ENCODE data around the gene WNT5A. TPM values are rescaled to one million over a fixed set of nuclear protein-coding genes. Genes with fewer than 3 reads are reported as not detected.

WNT5A gene
- total and polyA plus RNA-seq, 2 donors (not counting 1 experiment from before 2014, with no cell fraction given) = not detected

DNA sequence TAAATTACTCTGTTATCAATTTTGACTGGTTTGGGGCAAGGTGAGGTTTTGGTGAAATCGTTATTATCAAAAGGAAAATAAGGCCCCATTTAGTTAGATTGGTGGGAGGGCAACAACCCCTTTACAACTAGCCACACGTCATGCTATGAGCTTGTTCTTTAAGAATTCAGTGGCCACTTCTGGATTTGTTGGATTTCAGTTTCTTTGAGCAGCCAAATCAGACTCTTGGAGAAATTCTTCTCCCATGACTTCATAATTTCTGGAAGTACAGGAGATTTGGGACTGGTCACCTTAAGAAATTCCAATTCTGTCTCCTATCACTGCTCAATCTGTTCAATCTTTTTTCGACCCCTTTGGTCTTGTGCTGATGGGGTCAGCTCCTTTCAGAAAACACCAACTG lies 14.8 kb upstream of the WNT5A start:
- intact Hi-C loops (cut with micrococcal nuclease) = no loop called here
- Histone ChIP-seq H3K4me1 (ENCODE audit: control insufficient read depth in 2 of 2, insufficient read depth in 2 of 2, low read length in 2 of 2) (no peaks in the 10 kb centered on the region), H3K79me2 (ENCODE audit: control insufficient read depth, insufficient read depth, low read length) (no peaks in the 10 kb centered on the region), H3K27me3 (replicated peaks in 1 of 4; ENCODE audit: control extremely low read depth in 1 of 4, control insufficient read depth in 3 of 4, insufficient read depth in 4 of 4, low read length in 3 of 4) (peaks cover 0 to 4% (median 0%) of the 10 kb centered on the region in 4 experiments), H3K4me3 (ENCODE audit: control extremely low read depth in 1 of 5, extremely low read depth in 1 of 5, insufficient read depth in 1 of 5, low read depth in 2 of 5, low read length in 4 of 5) (no peak overlapping the region), H2AFZ (ENCODE audit: insufficient read depth, low read depth, low read length, poor library complexity, severe bottlenecking) (no peak overlapping the region), H3K27ac (ENCODE audit: low read length in 2 of 2) (no peak overlapping the region), H3K9ac (ENCODE audit: low read length) (no peak overlapping the region), H3K9me3 (ENCODE audit: control extremely low read depth in 1 of 3, control insufficient read depth in 2 of 3, insufficient read depth in 1 of 3, low read length in 2 of 3) (no peaks in the 10 kb centered on the region), H4K20me1 (ENCODE audit: control insufficient read depth, insufficient read depth, low read length, poor library complexity, severe bottlenecking) (no peaks in the 10 kb centered on the region), H3K4me2 (replicated peaks; ENCODE audit: low read depth, low read length, poor library complexity, severe bottlenecking) (no peak overlapping the region), H3K36me3 (replicated peaks in 1 of 2; ENCODE audit: control extremely low read depth in 1 of 2, control insufficient read depth in 1 of 2, extremely low read depth in 1 of 2, insufficient read depth in 2 of 2, low read length in 1 of 2) (no peaks in the 10 kb centered on the region)
- WGBS (ENCODE audit: insufficient coverage) = 100% methylated on average over 1 of the region's 3 CpGs
- POLR2A ChIA-PET = no interaction called here
- no peak for DNase-seq
- TF ChIP-seq, protein P1, sequence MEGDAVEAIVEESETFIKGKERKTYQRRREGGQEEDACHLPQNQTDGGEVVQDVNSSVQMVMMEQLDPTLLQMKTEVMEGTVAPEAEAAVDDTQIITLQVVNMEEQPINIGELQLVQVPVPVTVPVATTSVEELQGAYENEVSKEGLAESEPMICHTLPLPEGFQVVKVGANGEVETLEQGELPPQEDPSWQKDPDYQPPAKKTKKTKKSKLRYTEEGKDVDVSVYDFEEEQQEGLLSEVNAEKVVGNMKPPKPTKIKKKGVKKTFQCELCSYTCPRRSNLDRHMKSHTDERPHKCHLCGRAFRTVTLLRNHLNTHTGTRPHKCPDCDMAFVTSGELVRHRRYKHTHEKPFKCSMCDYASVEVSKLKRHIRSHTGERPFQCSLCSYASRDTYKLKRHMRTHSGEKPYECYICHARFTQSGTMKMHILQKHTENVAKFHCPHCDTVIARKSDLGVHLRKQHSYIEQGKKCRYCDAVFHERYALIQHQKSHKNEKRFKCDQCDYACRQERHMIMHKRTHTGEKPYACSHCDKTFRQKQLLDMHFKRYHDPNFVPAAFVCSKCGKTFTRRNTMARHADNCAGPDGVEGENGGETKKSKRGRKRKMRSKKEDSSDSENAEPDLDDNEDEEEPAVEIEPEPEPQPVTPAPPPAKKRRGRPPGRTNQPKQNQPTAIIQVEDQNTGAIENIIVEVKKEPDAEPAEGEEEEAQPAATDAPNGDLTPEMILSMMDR (IDR thresholded peaks at IDR 0.05) = no peak
- TF ChIP-seq EZH2 (IDR thresholded peaks at IDR 0.05; ENCODE audit: borderline replicate concordance, insufficient read depth, low read depth, low read length, poor library complexity, severe bottlenecking) = no peak
- no peak for ATAC-seq (ENCODE audit: low read depth)
- no peaks in the 10 kb centered on the region for H3K9me3 Mint-ChIP-seq (ENCODE audit: insufficient read depth)
- CTCF ChIA-PET = no interaction called here
- H3K27me3 Mint-ChIP-seq = no peaks in the 10 kb centered on the region
- H3K27ac Mint-ChIP-seq = no peak overlapping the region
- no peak overlapping the region for H3K4me3 Mint-ChIP-seq
- H3K4me1 Mint-ChIP-seq = no peaks in the 10 kb centered on the region

DNA sequence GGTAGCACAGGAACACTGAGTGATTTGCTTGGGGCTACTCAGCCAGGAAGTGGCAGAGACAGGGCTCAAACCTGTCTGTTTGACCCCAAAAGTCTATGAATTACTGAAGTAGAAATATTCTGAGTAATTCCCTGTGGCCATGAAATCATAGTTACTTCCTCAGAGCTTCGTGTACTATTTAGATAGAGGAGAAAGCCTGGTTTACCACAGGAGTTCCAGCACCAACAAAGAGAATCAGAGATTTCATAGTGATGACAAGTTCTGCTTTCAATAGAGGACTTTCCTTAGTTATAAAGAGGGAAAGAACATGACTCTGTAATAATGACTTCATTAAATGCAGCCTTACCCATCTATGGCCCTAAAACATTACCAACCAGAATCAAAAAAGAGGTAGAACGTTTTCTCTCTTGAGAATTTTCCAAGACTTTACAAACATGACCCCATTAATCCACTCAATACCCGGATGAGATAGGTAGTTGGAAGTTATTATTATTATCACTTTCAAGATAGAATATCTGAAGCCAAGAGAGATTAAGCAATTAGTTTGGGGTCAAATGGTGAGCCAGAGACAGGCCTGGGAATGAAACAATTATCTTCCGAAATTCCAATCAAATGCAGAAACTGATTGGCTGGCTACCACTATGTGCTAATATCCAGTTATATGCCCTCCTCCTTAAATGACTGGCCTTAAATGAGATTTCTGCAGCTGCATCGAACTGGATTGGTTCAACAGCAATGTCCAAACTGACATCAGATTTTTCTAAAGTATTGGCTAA lies 13.6 kb upstream of the WNT5A start:
- Mint-ChIP-seq H3K27ac (no peak overlapping the region), H3K27me3 (no peaks in the 10 kb centered on the region), H3K4me3 (no peak overlapping the region), H3K9me3 (ENCODE audit: insufficient read depth) (no peaks in the 10 kb centered on the region), H3K4me1 (no peaks in the 10 kb centered on the region)
- H2AFZ ChIP-seq (ENCODE audit: insufficient read depth, low read depth, low read length, poor library complexity, severe bottlenecking) = no peak overlapping the region
- no peaks in the 10 kb centered on the region for H3K79me2 ChIP-seq (ENCODE audit: control insufficient read depth, insufficient read depth, low read length)
- H3K27me3 ChIP-seq (replicated peaks in 1 of 4; ENCODE audit: control extremely low read depth in 1 of 4, control insufficient read depth in 3 of 4, insufficient read depth in 4 of 4, low read length in 3 of 4) = peaks cover 0 to 5% (median 0%) of the 10 kb centered on the region in 4 experiments
- no peak for ATAC-seq (ENCODE audit: low read depth)
- ChIA-PET POLR2A (no interaction called here), CTCF (no interaction called here)
- intact Hi-C loops (cut with micrococcal nuclease) = no loop called here
- H3K4me2 ChIP-seq (replicated peaks; ENCODE audit: low read depth, low read length, poor library complexity, severe bottlenecking) = no peak overlapping the region
- no peaks in the 10 kb centered on the region for H3K4me1 ChIP-seq (ENCODE audit: control insufficient read depth in 2 of 2, insufficient read depth in 2 of 2, low read length in 2 of 2)
- DNase-seq = no peak
- TF ChIP-seq, protein P1 (IDR thresholded peaks at IDR 0.05) = no peak
- TF ChIP-seq EZH2 (IDR thresholded peaks at IDR 0.05; ENCODE audit: borderline replicate concordance, insufficient read depth, low read depth, low read length, poor library complexity, severe bottlenecking) = no peak
- no peak overlapping the region for H3K9ac ChIP-seq (ENCODE audit: low read length)
- H3K36me3 ChIP-seq (replicated peaks in 1 of 2; ENCODE audit: control extremely low read depth in 1 of 2, control insufficient read depth in 1 of 2, extremely low read depth in 1 of 2, insufficient read depth in 2 of 2, low read length in 1 of 2) = no peaks in the 10 kb centered on the region
- no peak overlapping the region for H3K4me3 ChIP-seq (ENCODE audit: control extremely low read depth in 1 of 5, extremely low read depth in 1 of 5, insufficient read depth in 1 of 5, low read depth in 2 of 5, low read length in 4 of 5)
- H3K27ac ChIP-seq (ENCODE audit: low read length in 2 of 2) = no peak overlapping the region
- H4K20me1 ChIP-seq (ENCODE audit: control insufficient read depth, insufficient read depth, low read length, poor library complexity, severe bottlenecking) = no peaks in the 10 kb centered on the region
- 100% methylated on average over 1 of the region's 5 CpGs for WGBS (ENCODE audit: insufficient coverage)
- no peaks in the 10 kb centered on the region for H3K9me3 ChIP-seq (ENCODE audit: control extremely low read depth in 1 of 3, control insufficient read depth in 2 of 3, insufficient read depth in 1 of 3, low read length in 2 of 3)
